CD4-positive, alpha-beta T cell treated with Interleukin-6 for 4 hours (primary cell): ENCODE results near the gene FBXW12.
"Not testable (repeated sequence)": the region's sequence is repeated elsewhere in the genome, so short reads cannot be mapped to it uniquely, and the experiment has no call there.

Source experiments
- DNase-seq: peaks from one replicate; pipeline ENCODE4 v3.0.0-alpha.2; 2020; ENCODE audit warnings: mixed read lengths

The FBXW12 gene

GRCh38 chr3:48371651-48372376 lies at the start of gene FBXW12:
TSS of gene FBXW12 (plus strand) at chr3:48372219. CDS start at chr3:48372768, 549 bp downstream.
- DNase-seq: no peak

- DNase-seq: not testable (repeated sequence)
Observed at GRCh38 chr3:48331706-48332435, 40.1 kb upstream of the FBXW12 start.

- DNase-seq: not testable (repeated sequence)
Observed at GRCh38 chr3:48333346-48334245, 38.4 kb upstream of the FBXW12 start, which contains the start of gene SPINK8. TSS of gene SPINK8 (minus strand) at chr3:48333661. CDS start at chr3:48328341, 5,320 bp downstream.

- no peak for DNase-seq
Observed at GRCh38 chr3:48334605-48335004, 37.4 kb upstream of the FBXW12 start.

- not testable (repeated sequence) for DNase-seq
Observed at GRCh38 chr3:48335286-48335685, 36.7 kb upstream of the FBXW12 start.

- not testable (repeated sequence) for DNase-seq
Observed at GRCh38 chr3:48337536-48337935, 34.5 kb upstream of the FBXW12 start.

GRCh38 chr3:48338635-48339034 lies 33.4 kb upstream of the FBXW12 start:
- no peak for DNase-seq

GRCh38 chr3:48343432-48343831 lies 28.6 kb upstream of the FBXW12 start:
- DNase-seq: no peak

GRCh38 chr3:48344867-48345507 lies 27.0 kb upstream of the FBXW12 start:
- no peak for DNase-seq

- no peak for DNase-seq
Observed at GRCh38 chr3:48345946-48346572, 26.0 kb upstream of the FBXW12 start.

- no peak for DNase-seq
Observed at GRCh38 chr3:48347500-48347899, 24.5 kb upstream of the FBXW12 start.

- no peak for DNase-seq
Observed at GRCh38 chr3:48352546-48352945, 19.5 kb upstream of the FBXW12 start.

- no peak for DNase-seq
Observed at GRCh38 chr3:48353987-48354386, 18.0 kb upstream of the FBXW12 start.

GRCh38 chr3:48356419-48356818 lies 15.6 kb upstream of the FBXW12 start:
- no peak for DNase-seq

GRCh38 chr3:48361928-48362327 lies 10.1 kb upstream of the FBXW12 start:
- no peak for DNase-seq

GRCh38 chr3:48364840-48365239 lies 7.2 kb upstream of the FBXW12 start:
- no peak for DNase-seq

- DNase-seq: no peak
Observed at GRCh38 chr3:48367201-48367600, 4.8 kb upstream of the FBXW12 start.

- no peak for DNase-seq
Observed at GRCh38 chr3:48369693-48370332, 2.2 kb upstream of the FBXW12 start.

- no peak for DNase-seq
Observed at GRCh38 chr3:48370333-48370713, 1.7 kb upstream of the FBXW12 start.

GRCh38 chr3:48372377-48372770 lies 355 bp downstream of the FBXW12 start:
- no peak for DNase-seq

- no peak for DNase-seq
Observed at GRCh38 chr3:48372862-48373435, 930 bp downstream of the FBXW12 start.
